ENCODE results near the gene RNU7-1. TPM values are rescaled to one million over a fixed set of nuclear protein-coding genes. Genes with fewer than 3 reads are reported as not detected.
"Not testable (repeated sequence)": the region's sequence is repeated elsewhere in the genome, so short reads cannot be mapped to it uniquely, and the experiment has no call there.

RNU7-1 gene
- total RNA-seq, 1 donor = not detected

DNA sequence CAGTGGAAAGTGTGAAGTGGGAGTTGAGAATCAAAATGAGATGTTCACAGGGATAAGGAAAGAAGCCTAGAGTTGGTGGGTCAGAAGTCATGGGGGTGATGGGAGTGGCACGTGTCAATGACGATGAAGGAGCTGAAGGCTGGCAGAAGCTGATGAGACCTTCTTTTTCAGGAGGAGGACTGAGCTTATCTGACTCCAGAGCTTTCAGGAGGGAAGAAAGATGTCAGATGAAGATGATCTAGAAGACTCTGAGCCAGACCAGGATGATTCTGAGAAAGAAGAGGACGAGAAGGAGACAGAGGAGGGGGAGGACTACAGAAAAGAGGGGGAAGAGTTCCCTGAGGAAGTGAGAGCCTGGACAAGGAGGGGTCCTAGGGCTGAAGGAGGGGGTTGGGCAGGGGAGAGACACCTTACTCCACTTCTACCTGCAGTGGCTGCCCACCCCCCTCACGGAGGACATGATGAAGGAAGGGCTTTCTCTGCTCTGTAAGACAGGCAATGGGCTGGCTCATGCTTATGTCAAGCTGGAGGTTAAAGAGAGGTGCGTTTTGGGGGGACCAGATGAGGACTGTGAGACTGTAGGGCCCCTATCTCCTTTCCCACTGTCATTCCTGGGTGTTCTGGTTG is 38.1 kb upstream of the RNU7-1 start:
- H3K4me2 ChIP-seq (ENCODE audit: insufficient read depth, low read length) = peak overlapping the region; percentile 100
- H3K27me3 ChIP-seq (ENCODE audit: insufficient read depth, low read length) = no peaks in the 10 kb centered on the region
- H2AFZ ChIP-seq (ENCODE audit: low read length) = peak overlapping the region; percentile 100
- no peaks in the 10 kb centered on the region for H4K20me1 ChIP-seq (ENCODE audit: insufficient read depth, low read length)
- no peak for DNase-seq (ENCODE audit: insufficient read length, low spot score, missing footprints)
- no peak for TF ChIP-seq CTCF (IDR thresholded peaks at IDR 0.05; ENCODE audit: extremely low read depth, low read depth, low read length)
- no peaks in the 10 kb centered on the region for H3K36me3 ChIP-seq (ENCODE audit: insufficient read depth, low read length)
- peak overlapping the region; percentile 99 for H3K4me3 ChIP-seq (ENCODE audit: insufficient read depth, low read length)
- no peaks in the 10 kb centered on the region for H3K79me2 ChIP-seq (ENCODE audit: insufficient read depth, low read length)
- no peaks in the 10 kb centered on the region for H3K9me3 ChIP-seq (ENCODE audit: low read depth, low read length)
- peak overlapping the region; percentile 87 for H3K27ac ChIP-seq (ENCODE audit: low read depth, low read length)
- H3K4me1 ChIP-seq (ENCODE audit: insufficient read depth, low read length) = peaks cover 10% of the 10 kb centered on the region

GRCh38 chr12:6908141-6908540 is 35.5 kb upstream of the RNU7-1 start:
- H3K27me3 ChIP-seq (ENCODE audit: insufficient read depth, low read length); H3K79me2 ChIP-seq (ENCODE audit: insufficient read depth, low read length); H3K36me3 ChIP-seq (ENCODE audit: insufficient read depth, low read length); H2AFZ ChIP-seq (ENCODE audit: low read length); DNase-seq (ENCODE audit: insufficient read length, low spot score, missing footprints); H4K20me1 ChIP-seq (ENCODE audit: insufficient read depth, low read length); H3K4me1 ChIP-seq (ENCODE audit: insufficient read depth, low read length); H3K4me2 ChIP-seq (ENCODE audit: insufficient read depth, low read length); H3K4me3 ChIP-seq (ENCODE audit: insufficient read depth, low read length); H3K9me3 ChIP-seq (ENCODE audit: low read depth, low read length); H3K27ac ChIP-seq (ENCODE audit: low read depth, low read length): not testable (repeated sequence)

DNA sequence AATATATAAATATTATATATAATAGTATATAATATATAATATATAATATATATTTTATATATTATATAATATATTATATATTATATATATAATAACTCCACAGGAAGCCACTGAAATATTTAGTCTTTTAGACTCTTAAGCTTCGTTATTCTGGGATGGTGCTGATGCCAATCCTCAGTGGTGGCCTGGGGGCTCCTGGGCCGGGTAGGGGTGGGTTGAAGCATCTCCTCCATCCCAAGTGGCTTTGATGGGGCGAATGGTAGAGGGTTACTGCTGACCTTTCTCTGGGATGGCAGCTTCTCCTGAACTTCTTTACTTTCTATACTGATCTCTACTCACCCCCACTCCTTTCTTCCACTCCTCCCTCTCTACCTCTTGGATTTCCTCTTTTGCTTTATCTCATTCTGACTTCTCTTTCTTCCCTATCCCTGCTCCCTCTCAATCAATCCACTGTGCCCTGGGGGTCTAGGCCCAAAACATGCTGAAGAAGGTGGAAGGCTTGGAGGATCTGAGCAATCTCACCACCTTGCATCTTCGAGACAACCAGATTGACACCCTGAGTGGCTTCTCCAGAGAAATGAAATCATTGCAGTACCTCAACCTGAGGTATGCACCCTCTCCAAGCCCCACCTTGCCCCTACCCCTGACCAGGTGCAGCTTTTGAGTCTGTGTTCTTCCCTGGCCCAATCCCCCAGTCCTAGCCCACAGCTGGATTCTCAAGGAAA is 34.0 kb upstream of the RNU7-1 start:
- TF ChIP-seq CTCF (IDR thresholded peaks at IDR 0.05; ENCODE audit: extremely low read depth, low read depth, low read length) = no peak
- peaks cover 2% of the 10 kb centered on the region for H3K79me2 ChIP-seq (ENCODE audit: insufficient read depth, low read length)
- DNase-seq (ENCODE audit: insufficient read length, low spot score, missing footprints) = peak; percentile 56
- H3K4me1 ChIP-seq (ENCODE audit: insufficient read depth, low read length) = peaks cover 12% of the 10 kb centered on the region
- no peak overlapping the region for H3K27ac ChIP-seq (ENCODE audit: low read depth, low read length)
- H3K4me2 ChIP-seq (ENCODE audit: insufficient read depth, low read length) = no peak overlapping the region
- H4K20me1 ChIP-seq (ENCODE audit: insufficient read depth, low read length) = no peaks in the 10 kb centered on the region
- H2AFZ ChIP-seq (ENCODE audit: low read length) = no peak overlapping the region
- H3K36me3 ChIP-seq (ENCODE audit: insufficient read depth, low read length) = no peaks in the 10 kb centered on the region
- H3K9me3 ChIP-seq (ENCODE audit: low read depth, low read length) = no peaks in the 10 kb centered on the region
- H3K27me3 ChIP-seq (ENCODE audit: insufficient read depth, low read length) = no peaks in the 10 kb centered on the region
- no peak overlapping the region for H3K4me3 ChIP-seq (ENCODE audit: insufficient read depth, low read length)

GRCh38 chr12:6912164-6912935 is 31.3 kb upstream of the RNU7-1 start:
- peaks cover 4% of the 10 kb centered on the region for H4K20me1 ChIP-seq (ENCODE audit: insufficient read depth, low read length)
- H3K27ac ChIP-seq (ENCODE audit: low read depth, low read length) = no peak overlapping the region
- H3K79me2 ChIP-seq (ENCODE audit: insufficient read depth, low read length) = peaks cover 19% of the 10 kb centered on the region
- no peak for DNase-seq (ENCODE audit: insufficient read length, low spot score, missing footprints)
- peaks cover 4% of the 10 kb centered on the region for H3K36me3 ChIP-seq (ENCODE audit: insufficient read depth, low read length)
- no peaks in the 10 kb centered on the region for H3K9me3 ChIP-seq (ENCODE audit: low read depth, low read length)
- no peak for TF ChIP-seq CTCF (IDR thresholded peaks at IDR 0.05; ENCODE audit: extremely low read depth, low read depth, low read length)
- no peaks in the 10 kb centered on the region for H3K27me3 ChIP-seq (ENCODE audit: insufficient read depth, low read length)
- no peak overlapping the region for H2AFZ ChIP-seq (ENCODE audit: low read length)
- H3K4me2 ChIP-seq (ENCODE audit: insufficient read depth, low read length) = no peak overlapping the region
- H3K4me3 ChIP-seq (ENCODE audit: insufficient read depth, low read length) = no peak overlapping the region
- peaks cover 20% of the 10 kb centered on the region for H3K4me1 ChIP-seq (ENCODE audit: insufficient read depth, low read length)

All from osteoblast (primary cell).